Thymus (tissue), 11 donors: ENCODE results near the gene CACNA1E. TPM values are rescaled to one million over a fixed set of nuclear protein-coding genes. Genes with fewer than 3 reads are reported as not detected.
"Not testable (repeated sequence)": the region's sequence is repeated elsewhere in the genome, so short reads cannot be mapped to it uniquely, and the experiment has no call there.

Experiments used
- DNase-seq, 9 donors: peaks; one replicate each; pipeline ENCODE4 v3.0.0-alpha.2; 2013; ENCODE audit warnings: low spot score in 9 of 9, low read depth in 6 of 9, missing footprints in 1 of 9
- H3K27ac ChIP-seq, 2 donors: one replicate each; pipeline ENCODE4 v1.5.1; 2013; ENCODE audit warnings: control low read depth in 1 of 2, low read depth in 1 of 2, low read length in 1 of 2, mild to moderate bottlenecking in 1 of 2, moderate library complexity in 1 of 2
- H3K27me3 ChIP-seq, 2 donors: one replicate each; pipeline ENCODE4 v1.5.1; 2013; ENCODE audit warnings: low read length in 1 of 2; ENCODE audit not compliant: control insufficient read depth in 2 of 2, insufficient read depth in 1 of 2
- H3K36me3 ChIP-seq, 2 donors: one replicate each; pipeline ENCODE4 v1.5.1; 2013; ENCODE audit warnings: low read length in 1 of 2, mild to moderate bottlenecking in 1 of 2, moderate library complexity in 1 of 2; ENCODE audit not compliant: control insufficient read depth in 2 of 2, insufficient read depth in 2 of 2
- H3K4me1 ChIP-seq, 2 donors: one replicate each; pipeline ENCODE4 v1.5.1; 2013; ENCODE audit warnings: low read length in 2 of 2; ENCODE audit not compliant: control insufficient read depth in 2 of 2, insufficient read depth in 2 of 2
- H3K4me3 ChIP-seq, 2 donors: one replicate each; pipeline ENCODE4 v1.5.1; 2013; ENCODE audit warnings: low read length in 2 of 2, control low read depth in 1 of 2, mild to moderate bottlenecking in 1 of 2
- H3K9me3 ChIP-seq, 2 donors: one replicate each; pipeline ENCODE4 v1.5.1; 2013; ENCODE audit warnings: low read length in 1 of 2, mild to moderate bottlenecking in 1 of 2; ENCODE audit not compliant: control insufficient read depth in 2 of 2, insufficient read depth in 1 of 2
- WGBS: extraction: QIAGEN DNeasy Blood & Tissue Kit; methylation state at CpG from one replicate; pipeline ENCODE4 v1.1.7; 2013; 5-methylcytosine and 5-hydroxymethylcytosine counted together
- polyA plus RNA-seq: library from polyadenylated mRNA; stranded (reverse); fragments of 200-250 nt; gene quantifications from one replicate; pipeline ENCODE4 v1.2.3, GENCODE V29; 2013
- total RNA-seq: library from RNA; stranded (reverse); fragments of 120-200 nt; gene quantifications from one replicate; pipeline ENCODE4 v1.2.4, GENCODE V29; 2013
- donor health status: healthy.

Gene CACNA1E
- total and polyA plus RNA-seq, 2 donors = 0.05 to 0.09 TPM

DNA sequence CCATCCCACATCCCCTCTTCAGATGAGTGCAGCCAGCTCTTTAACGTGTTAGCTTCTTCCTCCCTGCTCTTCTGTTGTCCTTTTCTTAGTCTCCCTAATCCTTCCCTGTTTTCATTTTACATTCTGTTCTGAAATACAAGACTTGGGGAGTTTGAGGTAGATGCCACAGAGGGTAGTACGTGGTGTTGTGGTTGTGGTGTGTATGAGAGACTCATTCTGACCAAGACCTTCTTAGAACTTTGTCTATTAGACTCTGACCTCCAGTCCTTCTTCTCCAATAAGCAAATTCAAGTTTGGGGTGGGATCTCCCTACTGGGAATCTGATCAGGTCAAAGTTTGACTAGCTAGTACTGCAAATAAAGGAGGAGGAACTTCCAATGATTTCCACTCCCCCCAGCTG lies 39.5 kb downstream of the CACNA1E start:
- DNase-seq = no peak
- no peak overlapping the region for H3K27ac ChIP-seq
- H3K36me3 ChIP-seq = no peaks in the 10 kb centered on the region
- no peaks in the 10 kb centered on the region for H3K4me1 ChIP-seq
- WGBS = 68% methylated on average over 2 of the region's 2 CpGs
- H3K9me3 ChIP-seq = no peaks in the 10 kb centered on the region
- no peak overlapping the region for H3K4me3 ChIP-seq
- no peaks in the 10 kb centered on the region for H3K27me3 ChIP-seq

DNA sequence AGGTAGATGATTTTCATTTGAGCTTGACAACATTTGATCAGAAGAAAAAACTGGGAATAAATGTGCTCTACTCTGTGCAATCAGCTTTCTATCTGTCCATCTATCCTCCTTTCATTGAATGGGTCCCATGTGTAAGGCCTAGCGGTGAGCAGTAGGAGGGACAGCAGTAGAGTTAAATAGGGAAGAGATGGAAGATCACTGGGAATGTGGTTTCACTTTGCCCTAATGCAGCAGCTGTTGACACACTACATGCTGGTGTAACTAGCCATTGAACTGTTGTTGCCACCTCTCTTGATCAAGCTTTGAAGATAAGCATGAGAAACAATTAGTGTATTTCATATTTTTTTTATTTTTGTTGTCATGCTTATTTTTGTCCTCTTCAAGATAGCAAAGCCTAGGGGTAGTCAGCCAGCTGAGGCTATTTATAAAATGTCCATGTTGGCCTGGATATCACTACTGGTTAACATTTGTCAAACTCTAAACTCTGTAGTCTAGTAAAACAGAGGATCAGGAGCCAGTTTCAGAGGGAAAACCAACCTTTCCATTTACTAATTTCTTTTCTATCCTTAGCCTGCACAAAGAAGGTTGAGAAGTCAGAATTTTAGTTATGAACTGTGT lies 41.9 kb downstream of the CACNA1E start:
- Histone ChIP-seq H3K9me3 (no peaks in the 10 kb centered on the region), H3K36me3 (no peaks in the 10 kb centered on the region), H3K27ac (no peak overlapping the region), H3K27me3 (no peaks in the 10 kb centered on the region), H3K4me1 (no peaks in the 10 kb centered on the region), H3K4me3 (no peak overlapping the region)
- no peak for DNase-seq
- 92% methylated on average over 1 of the region's 1 CpG for WGBS

DNA sequence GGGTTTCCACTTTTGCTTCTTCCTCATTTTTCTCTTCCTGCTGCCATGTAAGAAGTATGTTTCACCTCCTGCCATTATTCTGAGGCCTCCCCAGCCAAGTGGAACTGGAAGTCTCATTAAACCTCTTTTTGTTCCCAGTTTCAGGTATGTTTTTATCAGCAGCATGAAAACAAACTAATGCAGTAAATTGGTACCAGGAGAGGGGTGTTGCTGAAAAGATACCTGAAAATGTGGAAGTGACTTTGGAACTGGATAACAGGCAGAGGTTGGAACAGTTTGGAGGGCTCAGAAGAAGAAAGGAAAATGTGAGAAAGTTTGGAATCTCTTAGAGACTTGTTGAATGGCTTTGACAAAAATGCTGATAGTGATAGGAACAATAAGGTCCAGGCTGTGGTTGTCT lies 44.9 kb downstream of the CACNA1E start:
- DNase-seq, H3K27me3 ChIP-seq, H3K4me1 ChIP-seq, H3K36me3 ChIP-seq, H3K9me3 ChIP-seq, H3K4me3 ChIP-seq, H3K27ac ChIP-seq: not testable (repeated sequence)

DNA sequence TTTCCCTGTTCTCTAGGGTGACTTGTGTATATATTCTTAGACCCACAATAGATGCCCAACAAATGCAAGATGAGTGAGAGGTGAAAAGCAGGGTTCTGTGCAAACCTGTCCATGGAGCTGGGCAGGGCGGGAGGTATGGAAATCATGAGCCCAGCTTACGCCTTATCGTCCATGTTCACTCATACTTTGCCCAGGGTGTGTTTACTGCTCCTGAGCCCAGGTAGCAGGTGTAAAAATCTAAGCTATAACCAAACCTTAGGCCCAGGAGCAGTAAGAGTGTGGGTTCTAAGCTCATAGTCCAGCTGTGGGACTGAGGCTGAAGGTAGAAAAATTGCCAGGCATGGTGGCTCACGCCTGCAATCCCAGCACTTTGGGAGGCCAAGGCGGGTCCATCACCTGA lies 48.1 kb downstream of the CACNA1E start:
- no peaks in the 10 kb centered on the region for H3K27me3 ChIP-seq
- no peak for DNase-seq
- no peaks in the 10 kb centered on the region for H3K36me3 ChIP-seq
- no peak overlapping the region for H3K27ac ChIP-seq
- WGBS = 96% methylated on average over 5 of the region's 5 CpGs
- H3K9me3 ChIP-seq = no peaks in the 10 kb centered on the region
- no peak overlapping the region for H3K4me3 ChIP-seq
- H3K4me1 ChIP-seq = no peaks in the 10 kb centered on the region

DNA sequence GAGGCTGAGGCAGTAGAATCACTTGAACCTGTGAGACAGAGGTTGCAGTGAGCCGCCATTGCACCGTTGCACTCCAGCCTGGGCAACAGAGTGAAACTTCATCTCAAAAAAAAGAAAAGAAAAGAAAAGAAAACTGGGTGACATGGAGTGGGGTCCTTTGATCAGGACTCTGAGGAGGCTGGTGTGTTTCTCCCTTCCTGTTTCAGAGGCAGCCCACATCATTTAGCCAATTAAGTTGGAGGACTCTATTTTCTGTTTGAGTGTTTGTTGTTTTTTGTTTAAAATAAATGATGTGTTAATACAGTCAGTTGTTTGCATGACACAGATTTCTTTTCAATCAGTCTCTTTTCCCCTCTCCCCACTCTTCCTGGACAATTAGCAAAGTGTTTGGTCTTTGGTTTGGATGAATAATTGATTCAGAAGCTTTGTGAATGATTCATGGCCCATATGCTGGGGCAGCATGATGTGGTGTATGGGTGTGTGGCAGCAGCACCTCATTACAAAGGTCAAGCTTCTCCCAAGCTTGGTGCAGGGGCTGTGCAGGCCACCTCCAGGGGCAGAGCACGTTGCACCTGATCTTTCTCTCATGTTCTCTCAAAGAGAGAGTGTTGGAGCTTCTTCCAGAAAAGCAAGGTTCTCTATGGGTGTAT lies 48.8 kb downstream of the CACNA1E start:
- H3K27me3 ChIP-seq = no peaks in the 10 kb centered on the region
- no peak for DNase-seq

DNA sequence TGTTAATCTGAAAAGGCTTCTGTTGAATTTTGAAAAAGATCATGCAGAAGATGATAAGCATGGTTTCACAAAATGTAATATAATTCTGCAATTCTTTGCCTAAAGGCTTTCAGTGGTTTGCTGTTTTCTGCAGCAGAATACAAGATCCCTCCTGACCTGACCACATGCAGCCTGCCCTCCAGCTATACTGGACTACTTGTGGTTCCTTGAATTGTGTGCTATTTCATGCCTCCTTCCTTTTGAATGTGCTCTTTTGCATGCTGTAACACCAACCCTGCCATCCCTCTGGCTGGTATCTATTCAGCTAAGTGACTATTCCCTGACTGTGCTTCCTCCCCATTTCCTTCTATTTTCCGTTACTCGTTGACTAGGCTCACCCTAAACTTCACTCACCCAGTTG lies 55.5 kb downstream of the CACNA1E start:
- no peaks in the 10 kb centered on the region for H3K9me3 ChIP-seq
- H3K27me3 ChIP-seq = no peaks in the 10 kb centered on the region
- no peaks in the 10 kb centered on the region for H3K4me1 ChIP-seq
- no peak overlapping the region for H3K4me3 ChIP-seq
- no peaks in the 10 kb centered on the region for H3K36me3 ChIP-seq
- 58% methylated on average over 2 of the region's 2 CpGs for WGBS
- H3K27ac ChIP-seq = no peak overlapping the region
- no peak for DNase-seq

More for the DNA sequence above, 48.8 kb downstream of the CACNA1E start:
- no peak overlapping the region for H3K27ac ChIP-seq
- H3K36me3 ChIP-seq = no peaks in the 10 kb centered on the region
- no peak overlapping the region for H3K4me3 ChIP-seq
- WGBS = 79% methylated on average over 3 of the region's 3 CpGs
- no peaks in the 10 kb centered on the region for H3K9me3 ChIP-seq
- no peaks in the 10 kb centered on the region for H3K4me1 ChIP-seq

DNA sequence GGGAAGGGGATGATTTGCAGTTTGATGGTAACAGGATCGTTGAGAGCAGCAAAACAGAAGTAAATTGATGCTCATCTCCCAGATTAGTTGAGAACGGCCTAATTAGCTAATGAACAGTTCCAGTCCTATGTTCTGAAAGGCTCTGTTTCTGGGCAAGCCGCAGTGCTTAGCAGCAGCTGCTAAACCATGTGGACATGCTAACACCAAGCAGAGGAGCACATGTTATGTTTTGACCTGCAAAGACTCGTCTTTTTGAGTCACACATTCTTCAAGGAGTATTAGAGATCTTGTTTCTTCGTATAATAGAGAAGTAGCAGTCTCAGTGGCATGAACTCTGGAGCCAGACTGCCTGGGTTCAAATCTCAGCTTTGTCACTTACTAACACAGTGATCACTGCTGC lies 58.1 kb downstream of the CACNA1E start:
- Histone ChIP-seq H3K27me3 (no peaks in the 10 kb centered on the region), H3K27ac (no peak overlapping the region), H3K4me1 (peaks cover 0 to 2% of the 10 kb centered on the region in 2 donors), H3K36me3 (no peaks in the 10 kb centered on the region), H3K4me3 (no peak overlapping the region), H3K9me3 (no peaks in the 10 kb centered on the region)
- DNase-seq = no peak
- 76% methylated on average over 5 of the region's 5 CpGs for WGBS

DNA sequence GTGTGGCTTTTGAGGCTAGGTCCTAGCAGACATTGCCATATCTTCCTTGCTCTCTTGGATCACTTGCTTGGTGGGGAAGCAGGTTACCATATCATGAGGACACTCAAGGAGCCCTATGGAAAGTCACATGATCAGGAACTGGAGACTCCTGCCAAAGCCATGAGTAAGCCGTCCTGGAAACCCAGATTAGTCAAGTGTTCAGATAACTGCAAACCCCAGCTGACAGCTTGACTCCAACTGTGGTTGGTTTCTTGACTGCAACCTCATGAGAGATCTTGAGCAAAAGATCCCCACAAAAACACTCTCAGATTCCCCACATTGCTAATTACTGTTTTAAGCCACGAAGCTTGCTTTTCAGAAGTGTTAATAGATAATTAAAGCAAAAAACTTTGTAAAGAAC lies 58.6 kb downstream of the CACNA1E start:
- Histone ChIP-seq H3K27me3 (no peaks in the 10 kb centered on the region), H3K9me3 (no peaks in the 10 kb centered on the region), H3K27ac (no peak overlapping the region), H3K36me3 (no peaks in the 10 kb centered on the region), H3K4me3 (no peak overlapping the region), H3K4me1 (peaks cover 0 to 2% of the 10 kb centered on the region in 2 donors)
- WGBS = 86% methylated on average over 2 of the region's 2 CpGs
- DNase-seq = no peak

DNA sequence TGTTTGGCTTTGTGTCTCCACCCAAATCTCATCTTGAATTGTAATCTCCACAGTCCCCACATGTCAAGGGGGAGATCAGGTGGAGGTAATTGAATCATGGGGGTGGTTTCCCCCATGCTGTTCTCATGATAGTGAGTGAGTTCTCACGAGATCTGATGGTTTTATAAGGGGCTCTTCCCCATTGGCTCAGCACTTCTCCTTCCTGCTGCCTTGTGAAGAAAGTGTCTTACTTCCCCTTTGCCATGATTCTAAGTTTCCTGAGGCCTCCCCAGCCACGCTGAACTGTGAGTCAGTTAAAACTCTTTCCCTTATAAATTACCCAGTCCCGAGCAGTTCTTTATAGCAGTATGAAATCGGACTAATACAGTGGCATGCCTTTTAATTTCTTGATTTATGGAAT lies 59.1 kb downstream of the CACNA1E start:
- not testable (repeated sequence) for H3K27me3 ChIP-seq, H3K27ac ChIP-seq, H3K9me3 ChIP-seq, H3K4me1 ChIP-seq, H3K36me3 ChIP-seq, H3K4me3 ChIP-seq, DNase-seq
- 48% methylated on average over 4 of the region's 4 CpGs for WGBS
